Measurements from ENCODE around the gene LETM1.

DNA sequence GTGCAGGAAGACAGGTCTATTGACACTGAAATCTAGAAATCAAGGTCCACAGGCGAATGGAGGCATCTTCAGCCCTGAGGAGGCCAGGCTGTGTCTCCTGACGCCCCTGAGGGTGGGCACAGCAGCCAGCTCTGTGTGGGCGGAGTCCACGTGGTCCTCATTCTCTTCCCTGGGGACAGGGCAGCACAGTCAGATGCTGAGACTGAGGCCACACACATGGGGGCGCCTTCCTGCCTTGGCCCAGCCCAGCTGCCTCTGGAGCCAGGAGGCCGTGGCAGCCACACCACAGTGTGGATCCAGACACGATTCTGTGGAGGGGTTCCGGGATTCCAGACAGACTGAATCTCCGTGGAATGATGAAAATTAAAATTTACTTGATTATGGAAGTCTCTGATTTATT lies 42.0 kb downstream of the LETM1 start:
- TF ChIP-seq, protein P1, sequence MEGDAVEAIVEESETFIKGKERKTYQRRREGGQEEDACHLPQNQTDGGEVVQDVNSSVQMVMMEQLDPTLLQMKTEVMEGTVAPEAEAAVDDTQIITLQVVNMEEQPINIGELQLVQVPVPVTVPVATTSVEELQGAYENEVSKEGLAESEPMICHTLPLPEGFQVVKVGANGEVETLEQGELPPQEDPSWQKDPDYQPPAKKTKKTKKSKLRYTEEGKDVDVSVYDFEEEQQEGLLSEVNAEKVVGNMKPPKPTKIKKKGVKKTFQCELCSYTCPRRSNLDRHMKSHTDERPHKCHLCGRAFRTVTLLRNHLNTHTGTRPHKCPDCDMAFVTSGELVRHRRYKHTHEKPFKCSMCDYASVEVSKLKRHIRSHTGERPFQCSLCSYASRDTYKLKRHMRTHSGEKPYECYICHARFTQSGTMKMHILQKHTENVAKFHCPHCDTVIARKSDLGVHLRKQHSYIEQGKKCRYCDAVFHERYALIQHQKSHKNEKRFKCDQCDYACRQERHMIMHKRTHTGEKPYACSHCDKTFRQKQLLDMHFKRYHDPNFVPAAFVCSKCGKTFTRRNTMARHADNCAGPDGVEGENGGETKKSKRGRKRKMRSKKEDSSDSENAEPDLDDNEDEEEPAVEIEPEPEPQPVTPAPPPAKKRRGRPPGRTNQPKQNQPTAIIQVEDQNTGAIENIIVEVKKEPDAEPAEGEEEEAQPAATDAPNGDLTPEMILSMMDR (conservative IDR thresholded peaks at IDR 0.05; ENCODE audit: low read length), result 0 out of 2 replicates have a peak, but pooled peaks have one; percentile 31
- TF ChIP-seq EZH2phosphoT487 (IDR thresholded peaks at IDR 0.05; ENCODE audit: borderline replicate concordance, low read depth, low read length), result no peak

Measured in OCI-LY7 (cell line).